HepG2 (cell line): ENCODE data around the gene BTBD7.

Experiments used
- AFF4 ChIP-seq: sonication (generic); formaldehyde crosslinking; IDR thresholded peaks from 2 replicates; pipeline ENCODE4 v1.4.0; 2020; ENCODE audit warnings: missing genetic modification reagents
- EZH2 ChIP-seq: conservative IDR thresholded peaks from 2 replicates; pipeline ENCODE4 v1.6.1; 2012; ENCODE audit warnings: mild to moderate bottlenecking, low read depth, low read length, moderate library complexity
- POLR2A ChIP-seq, 2 experiments: IDR thresholded peaks; 2 replicates each; pipeline ENCODE4 v1.6.1; 2011; ENCODE audit warnings: low read depth in 2 of 2, low read length in 2 of 2, mild to moderate bottlenecking in 1 of 2, moderate library complexity in 1 of 2; ENCODE audit not compliant: insufficient read depth in 1 of 2
- RFX5 ChIP-seq: IDR thresholded peaks from 2 replicates; pipeline ENCODE4 v1.6.1; 2011; ENCODE audit warnings: low read depth, low read length, improper control_type of control experiment
- USF2 ChIP-seq, 2 experiments: sonication (generic) in 1 of 2; formaldehyde crosslinking in 1 of 2; IDR thresholded peaks; 2 replicates each; pipeline versions ENCODE4 v1.5.1 to v1.6.1; 2011 to 2020; ENCODE audit warnings: borderline replicate concordance in 1 of 2, low read depth in 1 of 2, low read length in 1 of 2, mild to moderate bottlenecking in 1 of 2, missing genetic modification reagents in 1 of 2, moderate library complexity in 1 of 2

- no peak for TF ChIP-seq RFX5
- no peak for TF ChIP-seq USF2 (IDR thresholded peaks at IDR 0.05; ENCODE audit: low read depth, low read length)
- TF ChIP-seq USF2 (CRISPR knock-in tag; IDR thresholded peaks at IDR 0.05; ENCODE audit: borderline replicate concordance): no peak
- no peak for TF ChIP-seq EZH2
- TF ChIP-seq POLR2A (IDR thresholded peaks at IDR 0.05; ENCODE audit: insufficient read depth in 1 of 2, low read depth in 2 of 2, low read length in 2 of 2): no peak
- no peak for TF ChIP-seq AFF4 (CRISPR knock-in tag)
Observed at GRCh38 chr14:93301821-93302447, 30.9 kb downstream of the BTBD7 start.
